GM21526 (cell line): ENCODE results near the gene ZNF496.
"Not testable (repeated sequence)": the region's sequence is repeated elsewhere in the genome, so short reads cannot be mapped to it uniquely, and the experiment has no call there.

Source experiments
- ATAC-seq: cut with Tn5 transposase; IDR thresholded peaks from one replicate; pipeline ENCODE4 v1.9.1; 2021; ENCODE audit warnings: moderate library complexity; ENCODE audit not compliant: unreplicated experiment, low FRiP score

Gene ZNF496

GRCh38 chr1:247360116-247360898 is 28.6 kb upstream of the ZNF496 start:
- no peak for ATAC-seq

GRCh38 chr1:247359559-247359958 is 27.9 kb upstream of the ZNF496 start:
- no peak for ATAC-seq

- ATAC-seq: no peak
Observed at GRCh38 chr1:247358920-247359319, 27.3 kb upstream of the ZNF496 start.

GRCh38 chr1:247357781-247358211 is 26.1 kb upstream of the ZNF496 start:
- ATAC-seq: peak; percentile 83

- ATAC-seq: no peak
Observed at GRCh38 chr1:247357052-247357780, 25.5 kb upstream of the ZNF496 start.

- ATAC-seq: not testable (repeated sequence)
Observed at GRCh38 chr1:247355160-247355559, 23.5 kb upstream of the ZNF496 start.

GRCh38 chr1:247352175-247352574 is 20.5 kb upstream of the ZNF496 start:
- ATAC-seq: no peak

GRCh38 chr1:247350587-247350986 is 18.9 kb upstream of the ZNF496 start:
- no peak for ATAC-seq

- ATAC-seq: no peak
Observed at GRCh38 chr1:247347477-247348222, 16.0 kb upstream of the ZNF496 start.

GRCh38 chr1:247345881-247346280 is 14.2 kb upstream of the ZNF496 start:
- no peak for ATAC-seq

- ATAC-seq: no peak
Observed at GRCh38 chr1:247343801-247344200, 12.1 kb upstream of the ZNF496 start.

GRCh38 chr1:247338723-247339275 is 7.1 kb upstream of the ZNF496 start:
- ATAC-seq: no peak

GRCh38 chr1:247337961-247338360 is 6.3 kb upstream of the ZNF496 start:
- no peak for ATAC-seq

- no peak for ATAC-seq
Observed at GRCh38 chr1:247337250-247337746, 5.6 kb upstream of the ZNF496 start.

- ATAC-seq: no peak
Observed at GRCh38 chr1:247336390-247336789, 4.7 kb upstream of the ZNF496 start.

GRCh38 chr1:247335882-247336281 is 4.2 kb upstream of the ZNF496 start:
- ATAC-seq: no peak

- no peak for ATAC-seq
Observed at GRCh38 chr1:247334378-247335133, 2.9 kb upstream of the ZNF496 start.

GRCh38 chr1:247332623-247333361 is 1.1 kb upstream of the ZNF496 start:
- ATAC-seq: no peak

GRCh38 chr1:247332215-247332622 is 552 bp upstream of the ZNF496 start:
- ATAC-seq: peak; percentile 37
